HG02759 (cell line): ENCODE measurements around the gene RHEBL1.

Source experiments
- ATAC-seq: cut with Tn5 transposase; IDR thresholded peaks from one replicate; pipeline ENCODE4 v1.9.1; 2021; ENCODE audit warnings: mild to moderate bottlenecking, moderate library complexity; ENCODE audit not compliant: unreplicated experiment

Gene RHEBL1

DNA sequence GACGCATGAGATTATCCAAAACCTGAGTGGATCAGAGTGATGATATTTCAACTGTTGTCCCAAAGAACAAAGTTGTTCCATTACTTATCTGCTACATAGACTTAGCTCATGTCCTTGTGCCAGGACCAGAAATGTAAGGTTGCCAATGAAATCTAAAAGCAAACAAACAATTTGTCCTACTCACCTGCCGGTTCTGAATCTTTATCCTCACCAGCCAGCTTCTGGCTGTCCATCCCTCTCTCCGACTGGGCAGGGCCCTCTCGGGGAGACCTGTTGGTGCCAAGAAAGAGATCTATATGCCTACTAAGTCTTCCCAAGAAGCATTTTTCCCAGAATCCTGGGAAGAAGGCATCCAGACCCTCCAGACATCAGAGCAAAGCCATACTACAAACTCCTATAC lies 14.7 kb downstream of the RHEBL1 start:
- no peak for ATAC-seq

DNA sequence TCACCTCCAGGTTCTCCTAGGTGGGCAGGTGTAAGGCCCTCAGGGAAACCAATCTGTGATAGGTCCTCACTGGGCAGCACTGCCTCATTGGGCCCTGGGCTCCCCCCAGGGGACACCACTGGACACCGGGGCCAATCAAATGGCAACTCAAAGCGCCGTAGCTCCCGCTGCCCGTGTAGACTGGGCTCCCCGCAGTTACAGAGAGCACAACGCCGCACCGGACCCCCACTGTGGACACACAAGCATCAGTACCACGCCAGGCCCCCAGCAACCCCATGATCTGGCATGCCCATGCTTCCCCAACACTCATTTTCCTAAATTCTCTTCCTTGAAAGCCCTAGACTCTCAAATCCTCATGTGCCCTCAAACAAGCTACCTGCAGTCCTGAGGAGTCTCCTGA lies 15.3 kb downstream of the RHEBL1 start:
- ATAC-seq = no peak

DNA sequence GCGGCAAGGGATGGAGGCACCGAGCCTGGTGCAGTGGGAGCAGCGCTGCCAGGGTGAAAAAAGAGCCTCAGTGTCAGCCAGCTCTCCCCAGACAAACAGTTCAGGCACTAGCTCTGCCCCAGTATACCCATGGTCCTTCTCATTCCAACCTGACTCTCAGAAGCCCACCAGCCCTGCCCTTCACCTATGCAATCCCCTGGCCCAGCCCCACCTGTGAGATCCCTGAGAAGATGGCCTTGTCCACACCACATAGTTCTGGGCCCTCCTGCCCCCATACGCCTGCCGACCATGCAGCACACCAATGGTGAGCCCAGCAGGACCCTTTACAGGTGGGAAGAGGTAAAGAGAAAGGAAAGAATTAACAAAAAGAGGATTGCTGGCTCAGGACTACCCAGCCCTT lies 15.7 kb downstream of the RHEBL1 start:
- ATAC-seq = no peak

DNA sequence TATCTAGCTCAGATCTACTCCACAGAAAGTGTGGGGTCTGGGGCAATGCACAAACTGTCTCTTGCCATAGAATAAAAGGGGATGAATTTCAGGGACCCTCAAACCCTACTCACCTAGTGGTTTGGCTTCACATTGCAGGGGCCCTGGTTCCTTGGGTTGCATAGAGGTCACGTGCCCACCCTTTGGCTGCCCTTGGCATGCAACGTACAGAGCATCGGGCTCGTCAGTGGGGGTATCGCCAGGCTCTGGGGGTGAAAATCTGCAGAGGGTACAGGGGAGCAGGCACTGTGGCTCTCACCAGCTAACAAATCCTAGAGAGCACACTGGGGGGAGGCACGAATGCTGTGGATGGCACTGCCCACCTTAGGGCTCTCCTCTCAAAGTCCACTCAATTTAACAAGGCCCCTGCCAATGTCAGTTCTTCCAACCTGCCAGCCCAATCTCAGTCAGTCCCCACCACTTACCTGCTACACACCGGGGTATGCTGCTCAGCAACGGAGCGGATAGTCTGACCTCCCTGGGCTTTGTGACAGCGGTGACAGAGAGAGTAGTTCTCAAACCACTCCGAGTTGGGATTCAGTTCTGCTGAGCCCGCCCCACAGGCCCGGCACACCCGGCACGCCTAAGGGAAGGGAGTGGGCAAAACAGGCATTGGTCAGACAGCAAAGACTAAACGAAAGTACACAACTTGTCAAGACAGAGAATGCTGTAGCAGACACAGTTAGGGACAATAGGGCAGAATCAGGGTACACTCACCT lies 17.1 kb downstream of the RHEBL1 start:
- no peak for ATAC-seq

GRCh38 chr12:49051777-49052438 lies 17.9 kb downstream of the RHEBL1 start:
- ATAC-seq = no peak

- no peak for ATAC-seq
These were observed 18.4 kb downstream of the RHEBL1 start for GRCh38 chr12:49051373-49051764.

DNA sequence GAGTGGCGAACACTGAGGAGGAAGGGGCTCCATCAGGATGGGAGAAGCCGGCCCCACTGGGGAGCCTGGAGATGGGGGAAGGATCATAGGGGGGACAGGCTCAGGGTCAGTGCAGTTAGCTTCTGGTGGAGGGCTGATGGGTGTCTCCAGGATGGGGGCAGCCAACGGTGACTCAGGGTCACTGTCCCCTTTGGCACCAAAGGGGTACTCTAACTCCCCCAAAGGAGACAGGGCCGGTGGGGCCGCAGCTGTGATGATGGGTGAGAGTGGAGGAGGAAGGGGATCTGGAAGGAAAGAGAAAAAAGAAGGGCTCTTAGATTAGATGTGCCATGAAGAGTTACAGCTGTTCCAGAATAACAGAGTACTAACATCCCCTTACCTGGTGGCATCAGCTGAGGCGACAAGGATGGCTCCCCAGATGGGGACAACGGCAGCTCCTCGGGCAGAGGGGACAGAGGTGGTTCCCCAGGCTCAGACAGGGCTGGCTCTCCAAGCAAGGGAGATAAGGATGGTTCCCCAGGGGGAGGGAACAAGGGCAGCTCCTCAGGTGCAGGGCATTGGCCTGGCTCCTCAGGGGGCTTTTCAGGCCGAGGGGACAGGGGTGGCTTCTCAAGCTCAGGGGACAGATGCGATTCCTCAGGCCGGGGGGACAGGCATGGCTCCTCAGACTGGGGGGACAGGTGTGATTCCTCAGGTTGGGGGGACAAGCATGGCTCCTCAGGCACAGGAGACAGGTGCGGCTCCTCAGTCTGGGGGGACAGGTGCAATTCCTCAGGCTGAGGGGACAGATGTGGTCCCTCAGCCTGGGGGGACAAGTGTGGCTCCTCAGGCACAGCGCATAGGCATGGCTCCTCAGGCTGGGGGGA lies 19.0 kb downstream of the RHEBL1 start:
- no peak for ATAC-seq

- no peak for ATAC-seq
These were observed 20.1 kb downstream of the RHEBL1 start for GRCh38 chr12:49049566-49050224.

DNA sequence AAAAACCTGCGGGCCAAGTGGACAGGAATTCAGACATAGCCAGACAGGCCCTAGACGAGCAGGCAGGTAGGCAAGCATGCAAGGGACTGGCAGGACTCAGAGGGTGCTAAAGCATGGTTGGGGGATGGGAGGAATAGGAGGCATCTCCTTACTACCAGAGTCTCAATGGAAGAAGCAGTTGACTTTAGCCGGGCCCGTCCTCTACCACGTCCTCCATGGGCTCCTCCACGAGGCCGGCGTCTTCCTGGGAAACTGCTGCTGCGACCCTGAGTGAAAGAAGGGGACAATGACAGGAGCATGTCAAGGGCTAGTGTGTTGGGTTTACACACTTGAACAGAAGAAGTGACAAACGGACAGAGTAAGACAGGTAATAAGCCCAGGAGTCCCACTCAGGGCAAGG lies 20.8 kb downstream of the RHEBL1 start:
- ATAC-seq = no peak

GRCh38 chr12:49046129-49046895 lies 23.5 kb downstream of the RHEBL1 start:
- ATAC-seq = no peak

DNA sequence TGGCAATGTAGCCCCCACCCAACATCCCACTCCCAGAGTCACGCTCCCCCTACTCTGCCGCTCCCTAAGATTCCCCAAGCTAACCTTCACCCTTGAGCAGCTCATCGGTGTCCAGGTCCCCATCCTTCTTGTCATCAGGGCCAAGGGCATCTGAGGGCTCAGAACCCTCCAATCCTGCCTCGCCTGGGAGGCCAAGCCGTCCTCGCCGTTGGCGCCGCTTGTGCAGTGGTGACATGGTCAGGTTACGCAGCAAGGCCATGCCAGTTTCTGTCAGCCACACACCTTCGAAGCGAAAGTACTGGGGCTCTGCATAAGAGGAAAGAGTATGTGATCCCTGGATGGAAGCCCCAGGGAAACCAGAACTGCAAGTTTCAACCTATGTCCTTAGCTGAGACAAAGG lies 25.1 kb downstream of the RHEBL1 start:
- no peak for ATAC-seq

DNA sequence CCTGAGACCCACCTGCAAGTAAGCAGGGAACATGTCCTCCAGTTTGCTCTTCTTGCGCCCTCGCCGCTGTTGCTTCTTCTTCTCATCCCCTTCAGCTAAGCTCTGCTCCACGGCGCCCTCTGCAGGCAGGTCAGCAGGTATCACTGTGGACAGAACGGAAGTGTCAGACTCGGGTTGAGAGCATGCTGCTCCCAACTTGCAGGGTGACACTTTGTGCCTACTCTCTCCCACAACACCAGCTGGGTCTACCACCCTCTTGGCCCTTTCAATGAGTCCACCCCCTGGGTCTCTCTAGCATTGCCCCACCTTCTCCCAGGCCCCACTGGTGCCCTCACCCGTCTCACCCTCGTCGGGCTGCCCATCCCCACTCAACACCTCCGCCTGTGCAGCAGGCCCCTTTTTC lies 25.9 kb downstream of the RHEBL1 start:
- no peak for ATAC-seq

- ATAC-seq = no peak
These were observed 26.5 kb downstream of the RHEBL1 start for GRCh38 chr12:49043241-49043640.

GRCh38 chr12:49041881-49042484 lies 27.8 kb downstream of the RHEBL1 start:
- ATAC-seq = no peak

GRCh38 chr12:49041036-49041880 lies 28.5 kb downstream of the RHEBL1 start:
- ATAC-seq = no peak

- ATAC-seq = no peak
These were observed 29.4 kb downstream of the RHEBL1 start for GRCh38 chr12:49040364-49040855.

GRCh38 chr12:49039421-49040363 lies 30.1 kb downstream of the RHEBL1 start:
- no peak for ATAC-seq
